ENCODE measurements around the gene ARHGAP33.
A peak's percentile ranks its signal among the peaks of the same experiment; 100 is the strongest.

ARHGAP33 gene

GRCh38 chr19:35775298-35776101, at the start of gene ARHGAP33:
Gene ARHGAP33 (plus strand): TSS chr19:35775564. CDS start chr19:35775659, 95 bp downstream.
- Mint-ChIP-seq H3K4me1 (peaks cover 23% of the 10 kb centered on the region), H3K9me3 (no peaks in the 10 kb centered on the region), H3K27me3 (no peaks in the 10 kb centered on the region), H3K4me3 (peak within 1 kb of the TSS; percentile 85), H3K27ac (peak within 1 kb of the TSS; percentile 19 to 78)
- DNase-seq (peak; percentile 98 to 99), ATAC-seq (peak; percentile 96)

GRCh38 chr19:35727053-35727955, 48.1 kb upstream of the ARHGAP33 start:
- DNase-seq (no peak), ATAC-seq (no peak)
- H3K27ac Mint-ChIP-seq: peak overlapping the region in 1 of 2 donors; percentile 9
- peaks cover 23% of the 10 kb centered on the region for H3K4me1 Mint-ChIP-seq
- no peaks in the 10 kb centered on the region for H3K27me3 Mint-ChIP-seq
- no peak overlapping the region for H3K4me3 Mint-ChIP-seq
- H3K9me3 Mint-ChIP-seq: no peaks in the 10 kb centered on the region

- ATAC-seq (no peak), DNase-seq (no peak)
- Mint-ChIP-seq H3K27me3 (no peaks in the 10 kb centered on the region), H3K4me3 (no peak overlapping the region), H3K27ac (peak overlapping the region in 1 of 2 donors; percentile 14), H3K4me1 (peaks cover 17% of the 10 kb centered on the region), H3K9me3 (no peaks in the 10 kb centered on the region)
Measured at GRCh38 chr19:35727956-35728706, 47.2 kb upstream of the ARHGAP33 start.

GRCh38 chr19:35729021-35729420, 46.3 kb upstream of the ARHGAP33 start:
- DNase-seq (no peak), ATAC-seq (no peak)
- Mint-ChIP-seq H3K27ac (peak overlapping the region in 1 of 2 donors; percentile 37), H3K4me1 (peaks cover 11% of the 10 kb centered on the region), H3K9me3 (no peaks in the 10 kb centered on the region), H3K4me3 (no peak overlapping the region), H3K27me3 (no peaks in the 10 kb centered on the region)

- Mint-ChIP-seq H3K4me3 (no peak overlapping the region), H3K27ac (no peak overlapping the region), H3K4me1 (peaks cover 17% of the 10 kb centered on the region), H3K27me3 (no peaks in the 10 kb centered on the region), H3K9me3 (no peaks in the 10 kb centered on the region)
- DNase-seq (no peak), ATAC-seq (no peak)
Measured at GRCh38 chr19:35729763-35730162, 45.6 kb upstream of the ARHGAP33 start.

- DNase-seq (no peak), ATAC-seq (no peak)
- Mint-ChIP-seq H3K27me3 (no peaks in the 10 kb centered on the region), H3K4me3 (no peak overlapping the region), H3K4me1 (peaks cover 21% of the 10 kb centered on the region), H3K9me3 (no peaks in the 10 kb centered on the region), H3K27ac (peak overlapping the region in 1 of 2 donors; percentile 68)
Measured at GRCh38 chr19:35730326-35730725, 45.0 kb upstream of the ARHGAP33 start.

- Mint-ChIP-seq H3K27me3 (no peaks in the 10 kb centered on the region), H3K4me3 (peak overlapping the region in 1 of 2 donors; percentile 2), H3K9me3 (no peaks in the 10 kb centered on the region), H3K27ac (peak overlapping the region in 1 of 2 donors; percentile 65), H3K4me1 (peaks cover 23% of the 10 kb centered on the region)
- DNase-seq (no peak), ATAC-seq (no peak)
Measured at GRCh38 chr19:35731353-35731752, 44.0 kb upstream of the ARHGAP33 start.

- Mint-ChIP-seq H3K9me3 (no peaks in the 10 kb centered on the region), H3K27ac (peak overlapping the region in 1 of 2 donors; percentile 81)
Measured at GRCh38 chr19:35731779-35732405, 43.5 kb upstream of the ARHGAP33 start.

GRCh38 chr19:35732540-35733179, 42.7 kb upstream of the ARHGAP33 start:
- Mint-ChIP-seq H3K9me3 (no peaks in the 10 kb centered on the region), H3K27me3 (no peaks in the 10 kb centered on the region), H3K27ac (peak overlapping the region in 1 of 2 donors; percentile 81), H3K4me1 (peaks cover 36% of the 10 kb centered on the region), H3K4me3 (no peak overlapping the region)
- ATAC-seq (peak; percentile 5), DNase-seq (no peak)

More at GRCh38 chr19:35731779-35732405, 43.5 kb upstream of the ARHGAP33 start:
- DNase-seq: no peak
- no peak overlapping the region for H3K4me3 Mint-ChIP-seq
- no peak for ATAC-seq
- no peaks in the 10 kb centered on the region for H3K27me3 Mint-ChIP-seq
- H3K4me1 Mint-ChIP-seq: peaks cover 29% of the 10 kb centered on the region

- DNase-seq (no peak), ATAC-seq (no peak)
- Mint-ChIP-seq H3K27ac (peak overlapping the region; percentile 72 to 81), H3K27me3 (no peaks in the 10 kb centered on the region), H3K4me1 (peaks cover 40% of the 10 kb centered on the region), H3K9me3 (no peaks in the 10 kb centered on the region), H3K4me3 (no peak overlapping the region)
Measured at GRCh38 chr19:35733180-35734125, 41.9 kb upstream of the ARHGAP33 start.

GRCh38 chr19:35734273-35734672, 41.1 kb upstream of the ARHGAP33 start:
- H3K27ac Mint-ChIP-seq: peak overlapping the region in 1 of 2 donors; percentile 93
- no peaks in the 10 kb centered on the region for H3K27me3 Mint-ChIP-seq
- peak overlapping the region in 1 of 2 donors; percentile 34 for H3K4me3 Mint-ChIP-seq
- no peak for ATAC-seq
- DNase-seq: no peak
- peaks cover 48% of the 10 kb centered on the region for H3K4me1 Mint-ChIP-seq
- no peaks in the 10 kb centered on the region for H3K9me3 Mint-ChIP-seq

GRCh38 chr19:35734889-35735288, 40.5 kb upstream of the ARHGAP33 start:
- Mint-ChIP-seq H3K27ac (peak overlapping the region; percentile 59 to 93), H3K4me3 (no peak overlapping the region), H3K4me1 (peaks cover 54% of the 10 kb centered on the region), H3K27me3 (no peaks in the 10 kb centered on the region), H3K9me3 (no peaks in the 10 kb centered on the region)
- no peak for DNase-seq
- no peak for ATAC-seq

Measured in stimulated activated naive CD8-positive, alpha-beta T cell treated with anti-CD3 and anti-CD28 coated beads, Interleukin-15, amount 100 ng/mL, for 72 hours (primary cell).